Activated CD8-positive, alpha-beta T cell treated with anti-CD3 and anti-CD28 coated beads for 36 hours (primary cell): ENCODE data around the gene TDRD12. TPM values are rescaled to one million over a fixed set of nuclear protein-coding genes. Genes with fewer than 3 reads are reported as not detected.

Experiments used
- ATAC-seq: fragments of 200-7000 bp; cut with Tn5 transposase; one replicate; pipeline ENCODE4 v1.10.0; 2021; ENCODE audit warnings: mild to moderate bottlenecking, moderate library complexity
- CTCF ChIA-PET: fragments of 350-600 bp; sonication (Branson Sonifier 250); formaldehyde crosslinking; loops from one replicate; lab custom pipeline; 2021; ENCODE audit warnings: antibody characterized with exemption; lab: Charles Lee
- POLR2A ChIA-PET: fragments of 350-600 bp; sonication (Branson Sonifier 250); formaldehyde crosslinking; loops from one replicate; lab custom pipeline; 2021; ENCODE audit warnings: antibody characterized with exemption; lab: Charles Lee
- DNase-seq: peaks from one replicate; pipeline ENCODE4 v3.0.0-alpha.2; 2020
- H3K27ac Mint-ChIP-seq: one replicate; pipeline ENCODE4 v1.8.0; 2021; ENCODE audit warnings: mild to moderate bottlenecking, mixed read lengths
- H3K27me3 Mint-ChIP-seq: one replicate; pipeline ENCODE4 v1.8.0; 2021; ENCODE audit warnings: mixed read lengths
- H3K36me3 Mint-ChIP-seq: one replicate; pipeline ENCODE4 v1.8.0; 2021; ENCODE audit warnings: low read depth, mixed read lengths
- H3K4me1 Mint-ChIP-seq: one replicate; pipeline ENCODE4 v1.8.0; 2021; ENCODE audit warnings: low read depth, mixed read lengths
- H3K4me3 Mint-ChIP-seq: one replicate; pipeline ENCODE4 v1.8.0; 2021; ENCODE audit warnings: mild to moderate bottlenecking, moderate library complexity, mixed read lengths
- H3K9me3 Mint-ChIP-seq: one replicate; pipeline ENCODE4 v1.8.0; 2021; ENCODE audit warnings: mixed read lengths
- CTCF ChIP-seq: fragments of 200-600 bp; IDR thresholded peaks from one replicate; pipeline ENCODE4 v1.8.0; 2022; ENCODE audit warnings: antibody characterized with exemption, mild to moderate bottlenecking
- intact Hi-C: fragments of 100-400 bp; cut with micrococcal nuclease; formaldehyde crosslinking; loops from one replicate; pipeline ENCODE4 v1.10.0; 2022
- total RNA-seq, 2 experiments: library from RNA; stranded (reverse); gene quantifications; one replicate each; pipeline ENCODE4 v1.2.3, GENCODE V29; 2021

TDRD12 gene
- total RNA-seq, 2 experiments from 2014 or later, result 0.13 TPM; not detected in 1

GRCh38 chr19:32857584-32857983 lies 138.0 kb downstream of the TDRD12 start:
- no peaks in the 10 kb centered on the region for H3K4me1 Mint-ChIP-seq
- no peak for TF ChIP-seq CTCF
- intact Hi-C loops, result no loop called here
- POLR2A ChIA-PET, result no interaction called here
- H3K27ac Mint-ChIP-seq, result no peak overlapping the region
- H3K4me3 Mint-ChIP-seq, result no peak overlapping the region
- H3K9me3 Mint-ChIP-seq, result no peaks in the 10 kb centered on the region
- CTCF ChIA-PET, result interaction anchor here (0.5 kb wide), 1 partner anchor 14 kb away, joined by 3 read pairs; no protein-coding TSS in a partner anchor
- ATAC-seq, result no peak
- no peak for DNase-seq
- H3K27me3 Mint-ChIP-seq, result no peaks in the 10 kb centered on the region
- no peaks in the 10 kb centered on the region for H3K36me3 Mint-ChIP-seq

- ATAC-seq, result no peak
- no peak for TF ChIP-seq CTCF
- Mint-ChIP-seq H3K4me3 (no peak overlapping the region), H3K9me3 (no peaks in the 10 kb centered on the region), H3K27ac (no peak overlapping the region), H3K4me1 (no peaks in the 10 kb centered on the region), H3K36me3 (no peaks in the 10 kb centered on the region), H3K27me3 (no peaks in the 10 kb centered on the region)
- ChIA-PET POLR2A (no interaction called here), CTCF (interaction anchor here (0.5 kb wide), 1 partner anchor 13 kb away, joined by 3 read pairs; no protein-coding TSS in a partner anchor)
- no peak for DNase-seq
- intact Hi-C loops, result no loop called here
Observed at GRCh38 chr19:32858155-32858554, 138.6 kb downstream of the TDRD12 start.

DNA sequence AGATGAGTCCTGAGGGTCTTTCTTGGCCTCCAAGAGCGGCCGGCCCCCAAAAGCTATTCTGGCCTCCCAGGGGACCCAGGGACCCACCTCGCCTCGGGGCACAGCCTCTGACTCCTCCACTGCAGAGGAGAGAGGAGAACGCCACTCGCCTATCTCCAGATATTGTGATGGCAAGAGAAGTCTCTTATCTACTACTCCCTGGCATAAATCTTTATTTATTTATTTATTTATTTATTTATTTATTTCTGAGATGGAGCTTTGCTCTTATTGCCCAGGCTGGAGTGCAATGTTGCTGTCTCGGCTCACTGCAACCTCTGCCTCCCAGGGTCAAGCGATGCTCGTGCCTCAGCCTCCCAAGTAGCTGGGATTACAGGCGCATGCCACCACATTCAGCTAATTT lies 139.0 kb downstream of the TDRD12 start:
- no peaks in the 10 kb centered on the region for H3K9me3 Mint-ChIP-seq
- no peak for DNase-seq

GRCh38 chr19:32859591-32859990 lies 140.0 kb downstream of the TDRD12 start:
- Mint-ChIP-seq H3K27me3 (no peaks in the 10 kb centered on the region), H3K9me3 (no peaks in the 10 kb centered on the region), H3K4me3 (no peak overlapping the region), H3K27ac (no peak overlapping the region), H3K4me1 (no peaks in the 10 kb centered on the region), H3K36me3 (no peaks in the 10 kb centered on the region)
- ChIA-PET POLR2A (no interaction called here), CTCF (no interaction called here)
- TF ChIP-seq CTCF, result no peak
- ATAC-seq, result no peak
- intact Hi-C loops, result no loop called here
- no peak for DNase-seq

More for the DNA sequence above, 139.0 kb downstream of the TDRD12 start:
- H3K27ac Mint-ChIP-seq, result no peak overlapping the region
- CTCF ChIA-PET, result no interaction called here
- no peak overlapping the region for H3K4me3 Mint-ChIP-seq
- intact Hi-C loops, result no loop called here
- POLR2A ChIA-PET, result no interaction called here
- no peaks in the 10 kb centered on the region for H3K27me3 Mint-ChIP-seq
- no peak for ATAC-seq
- no peaks in the 10 kb centered on the region for H3K4me1 Mint-ChIP-seq
- TF ChIP-seq CTCF, result no peak
- H3K36me3 Mint-ChIP-seq, result no peaks in the 10 kb centered on the region

GRCh38 chr19:32861596-32861995 lies 142.0 kb downstream of the TDRD12 start:
- no peak overlapping the region for H3K4me3 Mint-ChIP-seq

More at GRCh38 chr19:32861596-32861995, 142.0 kb downstream of the TDRD12 start:
- Mint-ChIP-seq H3K27ac (no peak overlapping the region), H3K4me1 (no peaks in the 10 kb centered on the region), H3K9me3 (no peaks in the 10 kb centered on the region), H3K36me3 (no peaks in the 10 kb centered on the region), H3K27me3 (no peaks in the 10 kb centered on the region)
- ChIA-PET POLR2A (no interaction called here), CTCF (no interaction called here)
- no peak for ATAC-seq
- TF ChIP-seq CTCF, result no peak
- intact Hi-C loops, result no loop called here
- DNase-seq, result no peak
